ENCODE results near the gene TBC1D5. TPM values are rescaled to one million over a fixed set of nuclear protein-coding genes. Genes with fewer than 3 reads are reported as not detected.

Gene TBC1D5
- total RNA-seq, 1 donor from 2014 or later, result 67.1 TPM

DNA sequence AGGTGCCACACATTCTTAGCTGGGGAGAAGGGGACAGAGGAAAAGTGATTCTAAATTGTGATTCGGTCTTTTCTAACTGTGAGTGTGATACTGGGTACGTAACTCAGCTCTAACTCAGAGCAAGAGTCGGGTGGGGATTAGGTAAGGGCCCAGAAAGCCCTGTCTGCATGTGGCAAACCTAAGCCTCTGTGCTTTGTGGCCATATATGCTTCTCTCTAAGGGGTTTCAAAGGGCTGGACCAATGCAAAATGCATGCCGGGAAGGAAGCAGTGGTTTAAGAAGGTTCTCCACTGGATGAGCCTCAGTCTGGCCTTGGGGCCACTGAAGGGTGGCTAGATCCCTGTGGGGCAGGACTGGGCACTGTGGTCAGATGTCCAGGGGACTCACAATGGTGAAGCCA is 581.8 kb downstream of the TBC1D5 start:
- DNase-seq (ENCODE audit: low read depth) (no peak), FAIRE-seq (peak; percentile 13)
- TF ChIP-seq, protein P1, sequence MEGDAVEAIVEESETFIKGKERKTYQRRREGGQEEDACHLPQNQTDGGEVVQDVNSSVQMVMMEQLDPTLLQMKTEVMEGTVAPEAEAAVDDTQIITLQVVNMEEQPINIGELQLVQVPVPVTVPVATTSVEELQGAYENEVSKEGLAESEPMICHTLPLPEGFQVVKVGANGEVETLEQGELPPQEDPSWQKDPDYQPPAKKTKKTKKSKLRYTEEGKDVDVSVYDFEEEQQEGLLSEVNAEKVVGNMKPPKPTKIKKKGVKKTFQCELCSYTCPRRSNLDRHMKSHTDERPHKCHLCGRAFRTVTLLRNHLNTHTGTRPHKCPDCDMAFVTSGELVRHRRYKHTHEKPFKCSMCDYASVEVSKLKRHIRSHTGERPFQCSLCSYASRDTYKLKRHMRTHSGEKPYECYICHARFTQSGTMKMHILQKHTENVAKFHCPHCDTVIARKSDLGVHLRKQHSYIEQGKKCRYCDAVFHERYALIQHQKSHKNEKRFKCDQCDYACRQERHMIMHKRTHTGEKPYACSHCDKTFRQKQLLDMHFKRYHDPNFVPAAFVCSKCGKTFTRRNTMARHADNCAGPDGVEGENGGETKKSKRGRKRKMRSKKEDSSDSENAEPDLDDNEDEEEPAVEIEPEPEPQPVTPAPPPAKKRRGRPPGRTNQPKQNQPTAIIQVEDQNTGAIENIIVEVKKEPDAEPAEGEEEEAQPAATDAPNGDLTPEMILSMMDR (IDR thresholded peaks at IDR 0.05; ENCODE audit: insufficient read depth, low read length, severe bottlenecking), result no peak
- Histone ChIP-seq H3K27me3 (ENCODE audit: control insufficient read depth, insufficient read depth, low read length) (no peaks in the 10 kb centered on the region), H3K36me3 (ENCODE audit: control insufficient read depth, insufficient read depth, low read length) (peaks cover 7% of the 10 kb centered on the region), H3K4me3 (ENCODE audit: low read depth, low read length) (no peak overlapping the region)

DNA sequence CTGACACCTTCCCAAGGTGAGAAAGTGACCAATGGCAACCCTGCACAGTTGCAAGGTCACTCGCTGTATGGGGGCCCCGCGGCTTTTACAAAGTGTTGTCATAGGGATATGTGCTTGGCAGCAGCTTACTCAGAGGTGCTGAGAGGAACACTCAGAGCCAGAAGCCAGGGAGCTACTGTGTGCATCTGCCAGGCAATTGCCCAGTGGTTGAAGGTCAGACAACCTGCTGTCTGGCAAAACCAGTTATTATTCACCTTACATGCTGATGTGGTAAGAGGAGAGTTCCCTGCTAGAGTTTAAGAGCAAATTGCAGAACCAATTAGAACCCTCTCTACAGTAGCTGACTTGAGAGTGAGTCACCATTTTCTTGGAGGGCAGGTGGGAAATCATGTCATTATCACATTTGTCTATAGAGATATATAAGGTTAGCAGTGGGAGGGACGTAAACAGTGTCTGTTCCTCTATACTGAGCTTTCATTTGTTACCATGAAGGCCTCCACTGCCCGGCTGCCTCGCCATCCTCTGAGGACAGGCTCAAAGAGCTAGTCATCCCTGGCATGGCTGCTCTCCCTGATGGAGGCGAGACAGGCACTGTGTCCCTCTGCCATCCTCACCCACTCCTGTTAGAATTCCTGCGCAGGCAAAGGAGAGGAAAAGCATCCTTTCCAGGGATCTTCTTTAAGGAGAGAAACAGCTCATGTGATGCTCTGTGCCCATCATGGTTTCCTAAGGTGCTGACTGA is 583.3 kb downstream of the TBC1D5 start:
- Histone ChIP-seq H3K36me3 (ENCODE audit: control insufficient read depth, insufficient read depth, low read length) (peaks cover 6% of the 10 kb centered on the region), H3K4me3 (ENCODE audit: low read depth, low read length) (no peak overlapping the region), H3K27me3 (ENCODE audit: control insufficient read depth, insufficient read depth, low read length) (no peaks in the 10 kb centered on the region)
- DNase-seq (ENCODE audit: low read depth) (peak; percentile 52), FAIRE-seq (no peak)
- TF ChIP-seq, protein P1 (IDR thresholded peaks at IDR 0.05; ENCODE audit: insufficient read depth, low read length, severe bottlenecking), result no peak

DNA sequence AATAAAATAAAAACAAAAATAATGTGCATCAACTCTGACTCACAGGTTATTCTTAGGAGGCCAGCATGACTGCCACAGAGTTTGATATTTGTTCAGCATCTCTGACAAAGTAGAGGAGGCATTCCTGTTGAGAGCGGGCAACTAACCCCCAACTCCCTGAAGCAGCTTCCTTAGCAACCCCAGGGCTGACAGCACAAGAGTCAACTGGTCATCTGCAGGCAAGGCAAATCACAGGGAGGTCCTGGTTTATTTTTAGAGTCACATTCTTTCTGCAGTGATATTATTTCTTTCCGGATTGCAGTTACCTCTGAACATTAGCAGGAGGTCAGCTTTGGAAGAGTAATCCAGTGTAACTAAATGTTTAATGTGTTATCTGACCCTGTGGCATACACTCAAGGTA is 584.7 kb downstream of the TBC1D5 start:
- no peak for FAIRE-seq
- no peak overlapping the region for H3K4me3 ChIP-seq (ENCODE audit: low read depth, low read length)
- TF ChIP-seq, protein P1 (IDR thresholded peaks at IDR 0.05; ENCODE audit: insufficient read depth, low read length, severe bottlenecking), result no peak
- H3K36me3 ChIP-seq (ENCODE audit: control insufficient read depth, insufficient read depth, low read length), result peaks cover 6% of the 10 kb centered on the region
- no peaks in the 10 kb centered on the region for H3K27me3 ChIP-seq (ENCODE audit: control insufficient read depth, insufficient read depth, low read length)
- no peak for DNase-seq (ENCODE audit: low read depth)

DNA sequence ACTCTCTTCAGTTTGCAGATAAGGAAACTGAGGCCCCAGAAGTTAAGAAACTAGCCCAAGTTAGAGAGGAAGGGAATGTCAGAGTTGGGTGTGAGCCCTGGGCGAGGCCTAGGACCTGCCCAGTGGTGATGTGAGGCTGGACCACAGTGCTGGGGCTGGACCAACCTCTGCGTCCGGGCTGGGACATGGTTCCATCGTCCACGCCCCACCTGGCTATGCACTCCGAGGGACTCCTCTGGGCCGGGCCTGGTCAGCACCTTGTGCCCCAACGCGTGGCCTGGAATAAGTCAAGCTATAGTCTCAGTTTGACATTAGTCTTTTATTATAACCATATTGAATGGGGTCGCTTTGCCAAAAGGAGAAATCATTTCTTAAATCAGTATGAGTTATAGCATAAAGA is 585.6 kb downstream of the TBC1D5 start:
- FAIRE-seq, result no peak
- DNase-seq (ENCODE audit: low read depth), result no peak
- Histone ChIP-seq H3K36me3 (ENCODE audit: control insufficient read depth, insufficient read depth, low read length) (peaks cover 6% of the 10 kb centered on the region), H3K4me3 (ENCODE audit: low read depth, low read length) (no peak overlapping the region), H3K27me3 (ENCODE audit: control insufficient read depth, insufficient read depth, low read length) (no peaks in the 10 kb centered on the region)
- TF ChIP-seq, protein P1 (IDR thresholded peaks at IDR 0.05; ENCODE audit: insufficient read depth, low read length, severe bottlenecking), result no peak

DNA sequence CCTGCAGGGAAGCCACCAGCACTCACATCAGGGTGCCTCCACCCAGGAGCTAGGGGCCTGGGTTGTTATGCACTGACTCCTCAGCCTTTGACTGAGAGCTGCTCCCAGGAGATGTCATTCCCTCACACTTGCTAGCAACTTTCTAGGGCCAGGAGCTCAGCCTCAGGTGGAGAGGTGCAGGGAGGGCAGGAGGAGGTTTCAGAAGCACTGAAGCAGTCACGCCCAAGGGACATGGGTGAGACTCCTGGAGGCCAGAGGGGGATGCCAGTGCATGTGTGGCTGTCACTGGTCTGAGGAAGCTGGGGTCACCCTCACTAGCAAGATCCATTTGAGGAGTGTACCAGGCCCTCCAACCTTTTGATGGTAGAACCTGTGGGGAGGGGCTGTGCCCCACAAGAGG is 586.5 kb downstream of the TBC1D5 start:
- no peak for FAIRE-seq
- Histone ChIP-seq H3K27me3 (ENCODE audit: control insufficient read depth, insufficient read depth, low read length) (no peaks in the 10 kb centered on the region), H3K36me3 (ENCODE audit: control insufficient read depth, insufficient read depth, low read length) (peaks cover 4% of the 10 kb centered on the region), H3K4me3 (ENCODE audit: low read depth, low read length) (no peak overlapping the region)
- DNase-seq (ENCODE audit: low read depth), result no peak
- TF ChIP-seq, protein P1 (IDR thresholded peaks at IDR 0.05; ENCODE audit: insufficient read depth, low read length, severe bottlenecking), result no peak

DNA sequence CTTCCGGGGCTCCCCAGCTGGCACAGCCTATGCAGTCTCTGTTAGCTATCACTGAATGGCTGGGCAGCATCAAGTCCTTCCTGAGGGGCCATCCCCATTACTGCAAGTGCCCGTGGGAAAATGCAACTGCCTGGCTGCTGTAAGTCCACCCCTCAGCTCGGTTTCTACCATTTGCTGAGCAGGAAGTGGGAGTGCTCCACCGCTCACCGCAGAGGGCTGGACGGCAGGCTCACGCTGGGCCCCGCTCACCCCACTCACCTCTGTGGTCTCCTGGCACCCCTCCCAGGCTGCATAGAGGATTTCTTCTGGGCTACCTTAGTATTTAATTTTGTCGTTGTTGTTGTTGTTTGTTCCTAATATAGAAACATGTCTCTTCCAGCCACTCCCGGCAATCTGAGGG is 587.5 kb downstream of the TBC1D5 start:
- DNase-seq (ENCODE audit: low read depth), result no peak
- TF ChIP-seq, protein P1 (IDR thresholded peaks at IDR 0.05; ENCODE audit: insufficient read depth, low read length, severe bottlenecking), result no peak
- FAIRE-seq, result no peak
- Histone ChIP-seq H3K4me3 (ENCODE audit: low read depth, low read length) (no peak overlapping the region), H3K27me3 (ENCODE audit: control insufficient read depth, insufficient read depth, low read length) (no peaks in the 10 kb centered on the region), H3K36me3 (ENCODE audit: control insufficient read depth, insufficient read depth, low read length) (peaks cover 3% of the 10 kb centered on the region)

Measured in bronchial epithelial cell (primary cell).